CD14-positive monocyte (primary cell): ENCODE measurements around the gene OR13C8. TPM values are rescaled to one million over a fixed set of nuclear protein-coding genes. Genes with fewer than 3 reads are reported as not detected.
"Not testable (repeated sequence)": the region's sequence is repeated elsewhere in the genome, so short reads cannot be mapped to it uniquely, and the experiment has no call there.

Experiments
- DNase-seq, 3 donors: peaks; one replicate each; pipeline ENCODE4 v3.0.0-alpha.2; 2011 to 2022
- H2AFZ ChIP-seq: 2 replicates; pipeline ENCODE4 v1.6.0; 2012; ENCODE audit warnings: mild to moderate bottlenecking, low read depth, low read length, inconsistent platforms; ENCODE audit not compliant: insufficient read depth, poor library complexity, severe bottlenecking
- H3K27ac ChIP-seq, 2 donors: 1 replicate in 1 of 2; 2 replicates in 1 of 2; pipeline ENCODE4 v1.5.1; 2012 to 2013; ENCODE audit warnings: low read length in 2 of 2, control low read depth in 1 of 2, inconsistent platforms in 1 of 2, low read depth in 1 of 2, mild to moderate bottlenecking in 1 of 2
- H3K27me3 ChIP-seq, 2 donors: one replicate each; pipeline versions ENCODE4 v1.6.0 to v1.6.1; 2011 to 2013; ENCODE audit warnings: low read length in 2 of 2; ENCODE audit not compliant: control insufficient read depth in 2 of 2, insufficient read depth in 2 of 2
- H3K36me3 ChIP-seq, 2 donors: replicated peaks in 1 of 2; 1 replicate in 1 of 2; 2 replicates in 1 of 2; pipeline versions ENCODE4 v1.5.1 to v1.6.1; 2012 to 2013; ENCODE audit warnings: low read length in 2 of 2, control low read depth in 1 of 2, inconsistent platforms in 1 of 2, mild to moderate bottlenecking in 1 of 2; ENCODE audit not compliant: insufficient read depth in 2 of 2, control insufficient read depth in 1 of 2
- H3K4me1 ChIP-seq, 2 donors: 1 replicate in 1 of 2; 2 replicates in 1 of 2; pipeline versions ENCODE4 v1.5.1 to v1.6.1; 2012 to 2013; ENCODE audit warnings: low read length in 2 of 2, control low read depth in 1 of 2, inconsistent platforms in 1 of 2, mild to moderate bottlenecking in 1 of 2, moderate library complexity in 1 of 2; ENCODE audit not compliant: insufficient read depth in 2 of 2, control insufficient read depth in 1 of 2
- H3K4me2 ChIP-seq: replicated peaks from 2 replicates; pipeline ENCODE3; 2012; ENCODE audit warnings: low read length, moderate library complexity, mild to moderate bottlenecking; ENCODE audit not compliant: poor library complexity, severe bottlenecking; ENCODE audit errors: extremely low read depth
- H3K4me3 ChIP-seq, 3 experiments: fragments of 200-600 bp in 1 of 3; sonication (generic) in 1 of 3; replicated peaks in 1 of 3; 1 replicate in 2 of 3; 2 replicates in 1 of 3; pipeline ENCODE4 v1.5.1; 2011 to 2013; ENCODE audit warnings: low read length in 3 of 3, mild to moderate bottlenecking in 3 of 3, control low read depth in 2 of 3, low read depth in 2 of 3, inconsistent platforms in 1 of 3, moderate library complexity in 1 of 3
- H3K79me2 ChIP-seq: 2 replicates; pipeline ENCODE4 v1.6.0; 2012; ENCODE audit warnings: mild to moderate bottlenecking, control low read depth, inconsistent platforms, low read length, moderate library complexity; ENCODE audit not compliant: insufficient read depth
- H3K9ac ChIP-seq: 2 replicates; pipeline ENCODE4 v1.6.0; 2017; ENCODE audit warnings: low read length, mild to moderate bottlenecking; ENCODE audit not compliant: insufficient read depth, poor library complexity, severe bottlenecking
- H3K9me3 ChIP-seq, 2 donors: replicated peaks in 1 of 2; 1 replicate in 1 of 2; 2 replicates in 1 of 2; pipeline versions ENCODE4 v1.5.1 to v1.6.1; 2012 to 2013; ENCODE audit warnings: low read length in 2 of 2, control low read depth in 1 of 2; ENCODE audit not compliant: control insufficient read depth in 1 of 2, insufficient read depth in 1 of 2
- H4K20me1 ChIP-seq: 2 replicates; pipeline ENCODE4 v1.6.0; 2012; ENCODE audit warnings: mild to moderate bottlenecking, low read length, control low read depth, moderate library complexity; ENCODE audit not compliant: insufficient read depth
- H3K27ac Mint-ChIP-seq, 7 donors: one replicate each; pipeline ENCODE4 v1.8.0; 2020; ENCODE audit warnings: mild to moderate bottlenecking in 7 of 7, mixed read lengths in 7 of 7, moderate library complexity in 6 of 7, inconsistent platforms in 2 of 7
- H3K27me3 Mint-ChIP-seq, 3 donors: one replicate each; pipeline ENCODE4 v1.8.0; 2021 to 2022; ENCODE audit warnings: low read depth in 3 of 3, mild to moderate bottlenecking in 3 of 3, mixed read lengths in 3 of 3, moderate library complexity in 3 of 3, inconsistent platforms in 1 of 3
- H3K36me3 Mint-ChIP-seq, 2 donors: one replicate each; pipeline ENCODE4 v1.8.0; 2020; ENCODE audit warnings: mixed read lengths in 2 of 2, inconsistent platforms in 1 of 2, mild to moderate bottlenecking in 1 of 2
- H3K4me1 Mint-ChIP-seq: one replicate; pipeline ENCODE4 v1.8.0; 2020; ENCODE audit warnings: mild to moderate bottlenecking, mixed read lengths
- H3K4me3 Mint-ChIP-seq, 2 donors: one replicate each; pipeline ENCODE4 v1.8.0; 2020; ENCODE audit warnings: mild to moderate bottlenecking in 2 of 2, mixed read lengths in 2 of 2, moderate library complexity in 1 of 2
- H3K9me3 Mint-ChIP-seq, 7 donors: one replicate each; pipeline ENCODE4 v1.8.0; 2020 to 2022; ENCODE audit warnings: mixed read lengths in 7 of 7, mild to moderate bottlenecking in 6 of 7, moderate library complexity in 6 of 7, inconsistent platforms in 2 of 7
- whole genome bisulfite sequencing: methylation state at CpG from one replicate; pipeline ENCODE4 v1.1.5; 2013; ENCODE audit warnings: missing lambda C conversion rate; ENCODE audit not compliant: insufficient coverage; 5-methylcytosine and 5-hydroxymethylcytosine counted together
- intact Hi-C, 2 donors: fragments of 100-400 bp; cut with micrococcal nuclease; formaldehyde crosslinking; loops; one replicate each; pipeline versions ENCODE4 v1.15.0 to v1.15.1; 2023
- polyA plus RNA-seq, 3 donors: library from polyadenylated mRNA; depleted of rRNA in 1 of 3; unstranded in 2 of 3; stranded (reverse) in 1 of 3; fragments of 300-500 nt in 2 of 3; fragments of >200 nt in 1 of 3; fragmentation: Illumina TruSeq in 2 of 3; gene quantifications; 1 replicate in 2 of 3; 2 replicates in 1 of 3; pipeline ENCODE4 v1.2.3, GENCODE V29; 2012 to 2021
- TF ChIP-seq, protein P1 (sequence below): fragments of 200-600 bp; IDR thresholded peaks from one replicate; pipeline ENCODE4 v1.8.0; 2022; ENCODE audit warnings: antibody characterized with exemption, mild to moderate bottlenecking

OR13C8 gene
- polyA plus RNA-seq, 3 donors = not detected

DNA sequence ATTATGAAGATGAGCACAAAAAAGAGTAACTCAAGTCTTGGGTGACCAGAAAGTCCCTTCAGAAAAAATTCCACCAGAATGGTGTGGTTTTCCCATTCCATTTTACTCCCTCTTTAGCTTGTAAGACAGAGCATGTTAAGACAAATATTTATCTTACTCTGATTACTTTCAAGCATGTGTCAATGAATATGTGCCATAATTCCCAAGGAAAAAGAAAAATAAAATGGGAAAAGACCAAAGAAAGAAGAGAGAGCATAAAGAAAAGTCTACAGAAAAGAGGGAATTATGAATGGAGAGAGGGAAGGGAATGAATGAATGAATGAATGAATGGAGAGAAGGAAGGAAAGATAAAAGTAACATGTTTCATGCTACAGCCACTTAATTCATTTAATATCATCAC is 30.3 kb downstream of the OR13C8 start, which contains the start of gene OR13C5:
TSS of gene OR13C5 (minus strand) at position 101 of the 400 bp plus-strand sequence. CDS start at position 101, 0 bp downstream.
- H3K9ac ChIP-seq, H3K36me3 ChIP-seq, H3K4me1 Mint-ChIP-seq, H3K27ac ChIP-seq, H3K27ac Mint-ChIP-seq, H3K79me2 ChIP-seq, H3K27me3 Mint-ChIP-seq, H3K4me2 ChIP-seq, H3K9me3 Mint-ChIP-seq, H4K20me1 ChIP-seq, DNase-seq, H3K4me1 ChIP-seq, H3K36me3 Mint-ChIP-seq, H3K4me3 Mint-ChIP-seq, H3K4me3 ChIP-seq, H2AFZ ChIP-seq, intact Hi-C loops, H3K9me3 ChIP-seq, H3K27me3 ChIP-seq: not testable (repeated sequence)

DNA sequence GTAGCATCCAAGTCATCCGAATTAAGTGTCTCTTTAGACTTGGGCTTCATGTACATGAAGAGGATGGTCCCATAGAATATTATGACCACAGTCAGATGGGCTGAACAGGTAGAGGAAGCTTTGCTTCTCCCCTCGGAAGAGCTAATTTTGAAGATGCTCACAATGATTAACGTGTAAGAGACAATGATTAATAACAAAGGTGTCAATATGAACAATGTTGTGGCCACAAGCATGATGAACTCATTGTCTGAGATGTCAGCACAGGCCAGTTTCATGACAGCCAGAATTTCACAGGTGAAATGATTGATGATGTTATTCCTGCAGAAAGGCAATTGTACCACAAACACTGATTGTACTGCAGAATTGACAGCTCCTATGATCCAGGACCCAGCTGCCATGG is 35.8 kb downstream of the OR13C8 start:
- Histone ChIP-seq H3K27me3 (no peaks in the 10 kb centered on the region), H3K4me1 (no peaks in the 10 kb centered on the region), H3K79me2 (no peaks in the 10 kb centered on the region), H4K20me1 (no peaks in the 10 kb centered on the region), H3K4me3 (no peak overlapping the region), H3K36me3 (no peaks in the 10 kb centered on the region), H2AFZ (no peak overlapping the region), H3K4me2 (no peak overlapping the region), H3K9ac (no peak overlapping the region), H3K27ac (no peak overlapping the region), H3K9me3 (no peaks in the 10 kb centered on the region)
- no peak overlapping the region for H3K4me3 Mint-ChIP-seq
- H3K9me3 Mint-ChIP-seq = no peaks in the 10 kb centered on the region
- no peak overlapping the region for H3K27ac Mint-ChIP-seq
- peaks cover 0 to 1% (median 0%) of the 10 kb centered on the region in 3 donors for H3K27me3 Mint-ChIP-seq
- intact Hi-C loops = no loop called here
- H3K4me1 Mint-ChIP-seq = no peaks in the 10 kb centered on the region
- 77% methylated on average over 3 of the region's 3 CpGs for WGBS
- TF ChIP-seq, protein P1, sequence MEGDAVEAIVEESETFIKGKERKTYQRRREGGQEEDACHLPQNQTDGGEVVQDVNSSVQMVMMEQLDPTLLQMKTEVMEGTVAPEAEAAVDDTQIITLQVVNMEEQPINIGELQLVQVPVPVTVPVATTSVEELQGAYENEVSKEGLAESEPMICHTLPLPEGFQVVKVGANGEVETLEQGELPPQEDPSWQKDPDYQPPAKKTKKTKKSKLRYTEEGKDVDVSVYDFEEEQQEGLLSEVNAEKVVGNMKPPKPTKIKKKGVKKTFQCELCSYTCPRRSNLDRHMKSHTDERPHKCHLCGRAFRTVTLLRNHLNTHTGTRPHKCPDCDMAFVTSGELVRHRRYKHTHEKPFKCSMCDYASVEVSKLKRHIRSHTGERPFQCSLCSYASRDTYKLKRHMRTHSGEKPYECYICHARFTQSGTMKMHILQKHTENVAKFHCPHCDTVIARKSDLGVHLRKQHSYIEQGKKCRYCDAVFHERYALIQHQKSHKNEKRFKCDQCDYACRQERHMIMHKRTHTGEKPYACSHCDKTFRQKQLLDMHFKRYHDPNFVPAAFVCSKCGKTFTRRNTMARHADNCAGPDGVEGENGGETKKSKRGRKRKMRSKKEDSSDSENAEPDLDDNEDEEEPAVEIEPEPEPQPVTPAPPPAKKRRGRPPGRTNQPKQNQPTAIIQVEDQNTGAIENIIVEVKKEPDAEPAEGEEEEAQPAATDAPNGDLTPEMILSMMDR = no peak
- H3K36me3 Mint-ChIP-seq = no peaks in the 10 kb centered on the region
- DNase-seq = no peak

DNA sequence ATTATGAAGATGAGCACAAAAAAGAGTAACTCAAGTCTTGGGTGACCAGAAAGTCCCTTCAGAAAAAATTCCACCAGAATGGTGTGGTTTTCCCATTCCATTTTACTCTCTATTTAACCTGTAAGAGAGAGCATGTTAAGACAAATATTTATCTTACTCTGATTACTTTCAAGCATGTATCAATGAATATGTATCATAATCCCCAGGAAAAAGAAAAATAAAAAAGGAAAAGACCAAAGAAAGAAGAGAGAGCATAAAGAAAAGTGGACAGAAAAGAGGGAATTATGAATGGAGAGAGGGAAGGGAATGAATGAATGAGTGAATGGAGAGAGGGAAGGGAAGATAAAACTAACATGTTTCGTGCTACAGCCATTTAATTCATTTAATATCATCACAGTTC is 36.6 kb downstream of the OR13C8 start, which contains the start of gene OR13C2:
TSS of gene OR13C2 (minus strand) at position 101 of the 400 bp plus-strand sequence. CDS start at position 101, 0 bp downstream.
- H3K36me3 ChIP-seq, H3K9ac ChIP-seq, H2AFZ ChIP-seq, H3K27me3 Mint-ChIP-seq, H3K4me1 ChIP-seq, H3K4me1 Mint-ChIP-seq, DNase-seq, H3K9me3 Mint-ChIP-seq, H3K27ac Mint-ChIP-seq, H3K27me3 ChIP-seq, H3K4me2 ChIP-seq, intact Hi-C loops, H3K79me2 ChIP-seq, H3K9me3 ChIP-seq, H3K36me3 Mint-ChIP-seq, H3K4me3 Mint-ChIP-seq, H3K27ac ChIP-seq, H4K20me1 ChIP-seq, H3K4me3 ChIP-seq: not testable (repeated sequence)
- no CpG with 5 or more reads among the region's 1 CpG for WGBS
